ENCODE results near the gene DPYSL4.

The DPYSL4 gene

DNA sequence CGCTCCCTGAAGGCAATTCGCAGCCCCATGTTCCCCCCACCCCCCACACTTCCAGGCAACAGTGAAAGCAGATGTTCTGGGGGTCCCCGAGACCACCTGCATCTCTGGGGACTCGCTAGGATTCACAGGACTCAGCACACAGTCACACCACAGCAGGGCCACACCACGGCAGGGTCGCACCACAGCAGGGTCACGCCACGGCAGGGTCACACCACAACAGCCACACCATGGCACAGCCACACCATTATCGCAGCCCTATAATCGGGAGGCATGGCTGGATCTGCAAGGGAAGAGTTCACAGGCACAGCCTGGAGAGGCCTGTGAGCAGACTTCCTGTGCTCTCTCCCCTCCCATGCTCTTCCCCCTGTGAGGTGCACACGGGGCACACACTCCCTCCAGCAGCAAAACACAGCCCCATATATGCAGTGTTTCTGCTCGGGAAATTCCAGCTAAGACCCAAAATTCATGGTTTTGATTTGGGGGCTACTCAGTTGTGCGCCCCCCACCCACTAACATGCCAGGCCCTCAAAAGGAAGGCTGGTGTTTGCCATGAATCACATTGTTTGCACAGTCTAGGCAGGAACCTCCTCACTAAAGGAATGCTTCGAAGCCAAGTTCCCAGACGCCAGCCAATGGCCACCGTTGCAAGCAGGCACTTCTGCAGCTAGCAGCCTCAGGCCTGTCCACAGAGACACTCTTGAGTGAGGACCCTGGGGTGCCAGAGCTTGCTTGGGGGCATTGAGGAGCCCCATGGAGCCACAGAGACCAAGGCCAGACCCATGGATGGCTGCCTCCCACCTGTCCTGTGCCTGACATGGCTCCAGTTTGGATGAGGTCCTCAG is 7.0 kb upstream of the DPYSL4 start:
- Histone ChIP-seq H3K27me3 (ENCODE audit: control insufficient read depth, insufficient read depth, low read length) (peaks cover 1% of the 10 kb centered on the region; the same call in 1 of the 2 replicates), H3K9me3 (ENCODE audit: control insufficient read depth, insufficient read depth, low read length) (no peaks in the 10 kb centered on the region), H3K36me3 (ENCODE audit: control insufficient read depth, insufficient read depth, low read length) (no peaks in the 10 kb centered on the region), H3K4me3 (ENCODE audit: low read length) (no peak overlapping the region), H3K27ac (ENCODE audit: low read length) (no peak overlapping the region), H3K4me1 (ENCODE audit: control insufficient read depth, insufficient read depth, low read length) (no peaks in the 10 kb centered on the region; the same call in 1 of the 2 replicates)
- no peak for DNase-seq (ENCODE audit: low read depth, low spot score)
- WGBS (ENCODE audit: insufficient coverage, insufficient read length): no CpG with 5 or more reads among the region's 16 CpGs

DNA sequence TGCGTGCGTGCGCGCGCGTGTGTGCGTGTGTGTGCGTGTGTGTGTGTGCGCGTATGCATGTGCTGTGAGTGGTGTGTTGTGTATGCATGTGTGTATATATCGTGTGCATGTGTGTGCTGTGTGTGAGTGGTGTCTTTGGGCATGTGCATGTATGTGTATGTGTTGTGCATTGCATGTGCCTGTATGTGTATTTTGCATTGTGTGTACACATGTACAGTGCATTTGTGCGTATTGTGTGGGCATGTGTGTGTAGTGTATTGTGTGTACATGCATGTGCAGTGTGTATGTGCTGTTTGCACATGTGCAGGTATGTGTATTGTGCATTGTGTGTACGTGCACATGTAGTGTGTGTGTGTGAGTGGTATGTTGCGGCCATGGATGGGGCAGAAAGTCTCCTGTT is 6.0 kb upstream of the DPYSL4 start:
- Histone ChIP-seq H3K27ac (ENCODE audit: low read length) (no peak overlapping the region), H3K4me1 (ENCODE audit: control insufficient read depth, insufficient read depth, low read length) (no peaks in the 10 kb centered on the region; the same call in 1 of the 2 replicates), H3K4me3 (ENCODE audit: low read length) (no peak overlapping the region), H3K36me3 (ENCODE audit: control insufficient read depth, insufficient read depth, low read length) (no peaks in the 10 kb centered on the region; the same call in 1 of the 2 replicates), H3K27me3 (ENCODE audit: control insufficient read depth, insufficient read depth, low read length) (peaks cover 9% of the 10 kb centered on the region; the same call in 1 of the 2 replicates), H3K9me3 (ENCODE audit: control insufficient read depth, insufficient read depth, low read length) (no peaks in the 10 kb centered on the region)
- no CpG with 5 or more reads among the region's 14 CpGs for WGBS (ENCODE audit: insufficient coverage, insufficient read length)
- DNase-seq (ENCODE audit: low read depth, low spot score): no peak

DNA sequence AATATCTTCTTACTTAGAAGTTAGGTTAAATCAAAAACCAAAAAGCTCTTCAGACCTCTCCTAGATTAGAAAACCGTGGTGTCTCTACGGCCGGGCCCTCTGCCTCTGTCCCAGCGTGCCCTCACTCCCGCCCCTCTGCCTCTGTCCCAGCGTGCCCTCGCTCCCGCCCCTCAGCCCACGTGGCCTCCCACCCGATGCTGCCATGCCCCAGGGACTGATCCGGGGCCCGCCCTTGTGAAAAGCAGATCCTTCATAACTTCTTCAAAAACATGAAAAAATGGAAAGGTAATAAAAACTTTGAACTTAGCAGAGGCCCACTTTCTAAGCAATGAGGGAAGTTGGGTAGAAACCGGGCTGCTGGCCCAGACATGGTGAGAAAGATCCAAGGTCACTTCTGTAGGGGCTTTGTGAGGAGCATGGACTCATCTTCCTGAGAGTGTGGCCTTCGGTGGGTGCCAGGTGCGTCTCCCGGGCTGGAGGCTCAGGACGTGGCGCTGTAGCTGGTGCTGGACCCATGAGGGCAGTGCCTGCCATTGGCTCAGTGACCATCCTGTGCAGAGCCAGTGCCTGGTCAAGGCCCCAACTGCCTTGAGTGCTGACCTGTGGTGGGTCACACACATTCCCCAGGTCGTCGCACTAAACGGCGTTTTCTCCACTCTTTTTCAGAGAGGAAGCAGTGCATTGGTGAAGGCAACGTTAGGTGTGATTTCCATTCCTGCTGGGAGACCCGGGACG is 4.9 kb upstream of the DPYSL4 start:
- Histone ChIP-seq H3K4me1 (ENCODE audit: control insufficient read depth, insufficient read depth, low read length) (no peaks in the 10 kb centered on the region; the same call in 1 of the 2 replicates), H3K27ac (ENCODE audit: low read length) (no peak overlapping the region), H3K4me3 (ENCODE audit: low read length) (no peak overlapping the region), H3K9me3 (ENCODE audit: control insufficient read depth, insufficient read depth, low read length) (no peaks in the 10 kb centered on the region), H3K36me3 (ENCODE audit: control insufficient read depth, insufficient read depth, low read length) (no peaks in the 10 kb centered on the region; the same call in 1 of the 2 replicates), H3K27me3 (ENCODE audit: control insufficient read depth, insufficient read depth, low read length) (peaks cover 10% of the 10 kb centered on the region; the same call in 1 of the 2 replicates)
- no CpG with 5 or more reads among the region's 25 CpGs for WGBS (ENCODE audit: insufficient coverage, insufficient read length)
- DNase-seq (ENCODE audit: low read depth, low spot score): no peak

DNA sequence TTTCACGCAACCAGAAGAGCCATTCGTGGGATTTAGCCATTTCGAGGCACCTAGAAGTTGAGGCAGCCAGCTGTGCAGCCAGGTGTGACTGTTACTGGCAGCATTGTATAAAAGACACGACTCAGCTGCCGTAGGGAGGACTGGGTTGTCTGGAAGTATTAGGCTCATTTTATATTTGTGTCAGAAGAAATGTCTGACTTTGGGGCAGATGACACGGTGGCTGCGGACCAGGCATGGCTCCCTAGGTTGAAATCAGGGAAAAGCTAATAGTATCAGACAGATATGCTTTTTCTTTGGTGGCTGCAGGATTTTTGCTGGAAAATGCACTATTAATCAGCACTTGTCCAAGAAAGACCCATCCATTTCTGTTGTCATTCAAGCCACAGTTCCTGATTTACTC is 4.2 kb upstream of the DPYSL4 start:
- Histone ChIP-seq H3K36me3 (ENCODE audit: control insufficient read depth, insufficient read depth, low read length) (no peaks in the 10 kb centered on the region; the same call in 1 of the 2 replicates), H3K4me1 (ENCODE audit: control insufficient read depth, insufficient read depth, low read length) (no peaks in the 10 kb centered on the region; the same call in 1 of the 2 replicates), H3K27me3 (ENCODE audit: control insufficient read depth, insufficient read depth, low read length) (peaks cover 11% of the 10 kb centered on the region; the same call in 1 of the 2 replicates), H3K27ac (ENCODE audit: low read length) (no peak overlapping the region), H3K4me3 (ENCODE audit: low read length) (no peak overlapping the region), H3K9me3 (ENCODE audit: control insufficient read depth, insufficient read depth, low read length) (no peaks in the 10 kb centered on the region)
- no peak for DNase-seq (ENCODE audit: low read depth, low spot score)
- no CpG with 5 or more reads among the region's 7 CpGs for WGBS (ENCODE audit: insufficient coverage, insufficient read length)

DNA sequence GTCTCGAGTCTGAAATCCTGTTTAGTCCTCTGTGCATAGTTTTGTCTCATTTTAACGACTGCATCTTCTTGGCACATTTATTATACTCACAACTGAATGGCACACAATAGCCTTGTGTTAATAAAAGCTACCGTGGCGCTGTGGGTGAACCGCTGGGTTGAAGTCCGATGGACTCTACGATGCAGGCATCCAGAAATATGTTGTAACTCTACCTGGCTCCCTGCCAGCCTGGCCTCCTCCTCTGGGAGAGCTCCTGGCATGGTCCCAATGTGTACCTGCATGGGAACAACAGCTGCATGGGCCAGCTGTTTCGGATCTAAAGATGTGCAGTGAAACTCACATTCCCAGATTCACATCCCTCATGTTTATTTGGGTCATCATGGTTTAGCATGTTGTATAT is 3.7 kb upstream of the DPYSL4 start:
- no peak overlapping the region for H3K27ac ChIP-seq (ENCODE audit: low read length)
- WGBS (ENCODE audit: insufficient coverage, insufficient read length): no CpG with 5 or more reads among the region's 8 CpGs
- no peak for DNase-seq (ENCODE audit: low read depth, low spot score)
- H3K9me3 ChIP-seq (ENCODE audit: control insufficient read depth, insufficient read depth, low read length): no peaks in the 10 kb centered on the region
- H3K4me3 ChIP-seq (ENCODE audit: low read length): no peak overlapping the region
- no peaks in the 10 kb centered on the region; the same call in 1 of the 2 replicates for H3K36me3 ChIP-seq (ENCODE audit: control insufficient read depth, insufficient read depth, low read length)
- peaks cover 16% of the 10 kb centered on the region; the same call in 1 of the 2 replicates for H3K27me3 ChIP-seq (ENCODE audit: control insufficient read depth, insufficient read depth, low read length)
- H3K4me1 ChIP-seq (ENCODE audit: control insufficient read depth, insufficient read depth, low read length): no peaks in the 10 kb centered on the region; the same call in 1 of the 2 replicates

DNA sequence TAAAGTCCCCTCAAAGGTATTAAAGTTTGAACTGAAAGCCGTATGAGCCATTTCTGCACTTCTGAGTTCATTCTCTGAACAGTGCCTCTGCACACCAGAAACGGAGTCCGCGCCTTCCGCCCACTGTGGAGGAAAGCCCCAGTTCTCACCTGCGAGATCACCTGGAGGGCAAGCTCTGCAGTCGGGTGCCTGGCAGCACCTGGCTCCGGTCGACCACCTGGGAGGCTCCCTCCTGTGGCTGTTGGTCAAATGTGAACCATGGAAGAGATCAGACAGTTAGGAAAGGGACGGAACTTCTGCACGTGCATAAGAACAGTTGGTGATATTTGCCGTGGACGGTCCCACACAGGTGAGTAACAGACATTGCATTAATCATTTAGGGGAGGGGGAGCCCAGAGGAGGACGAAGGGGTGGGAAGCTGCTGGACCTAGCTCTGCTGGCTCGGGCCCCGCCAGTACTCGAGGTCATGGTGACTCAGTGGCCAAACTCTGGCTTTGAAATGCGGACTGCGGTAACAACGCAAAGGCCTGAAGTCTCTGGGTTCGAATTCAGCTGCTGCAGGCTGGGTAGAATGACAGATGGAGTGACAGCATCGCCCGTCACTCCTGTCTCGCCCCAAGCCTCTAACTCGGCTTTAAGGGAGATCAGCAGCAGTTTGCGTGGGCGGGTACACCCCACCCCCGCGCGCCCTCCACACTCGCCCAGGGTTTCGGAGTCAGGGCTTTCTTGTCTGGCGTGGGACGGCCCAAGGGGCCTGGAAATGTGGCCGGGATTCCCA is 1.7 kb upstream of the DPYSL4 start:
- DNase-seq (ENCODE audit: low read depth, low spot score): no peak
- no peak overlapping the region for H3K27ac ChIP-seq (ENCODE audit: low read length)
- no peaks in the 10 kb centered on the region; the same call in 1 of the 2 replicates for H3K36me3 ChIP-seq (ENCODE audit: control insufficient read depth, insufficient read depth, low read length)
- peaks cover 23% of the 10 kb centered on the region; the same call in 1 of the 2 replicates for H3K27me3 ChIP-seq (ENCODE audit: control insufficient read depth, insufficient read depth, low read length)
- no CpG with 5 or more reads among the region's 35 CpGs for WGBS (ENCODE audit: insufficient coverage, insufficient read length)
- H3K9me3 ChIP-seq (ENCODE audit: control insufficient read depth, insufficient read depth, low read length): no peaks in the 10 kb centered on the region
- H3K4me3 ChIP-seq (ENCODE audit: low read length): no peak overlapping the region
- H3K4me1 ChIP-seq (ENCODE audit: control insufficient read depth, insufficient read depth, low read length): no peaks in the 10 kb centered on the region; the same call in 1 of the 2 replicates

DNA sequence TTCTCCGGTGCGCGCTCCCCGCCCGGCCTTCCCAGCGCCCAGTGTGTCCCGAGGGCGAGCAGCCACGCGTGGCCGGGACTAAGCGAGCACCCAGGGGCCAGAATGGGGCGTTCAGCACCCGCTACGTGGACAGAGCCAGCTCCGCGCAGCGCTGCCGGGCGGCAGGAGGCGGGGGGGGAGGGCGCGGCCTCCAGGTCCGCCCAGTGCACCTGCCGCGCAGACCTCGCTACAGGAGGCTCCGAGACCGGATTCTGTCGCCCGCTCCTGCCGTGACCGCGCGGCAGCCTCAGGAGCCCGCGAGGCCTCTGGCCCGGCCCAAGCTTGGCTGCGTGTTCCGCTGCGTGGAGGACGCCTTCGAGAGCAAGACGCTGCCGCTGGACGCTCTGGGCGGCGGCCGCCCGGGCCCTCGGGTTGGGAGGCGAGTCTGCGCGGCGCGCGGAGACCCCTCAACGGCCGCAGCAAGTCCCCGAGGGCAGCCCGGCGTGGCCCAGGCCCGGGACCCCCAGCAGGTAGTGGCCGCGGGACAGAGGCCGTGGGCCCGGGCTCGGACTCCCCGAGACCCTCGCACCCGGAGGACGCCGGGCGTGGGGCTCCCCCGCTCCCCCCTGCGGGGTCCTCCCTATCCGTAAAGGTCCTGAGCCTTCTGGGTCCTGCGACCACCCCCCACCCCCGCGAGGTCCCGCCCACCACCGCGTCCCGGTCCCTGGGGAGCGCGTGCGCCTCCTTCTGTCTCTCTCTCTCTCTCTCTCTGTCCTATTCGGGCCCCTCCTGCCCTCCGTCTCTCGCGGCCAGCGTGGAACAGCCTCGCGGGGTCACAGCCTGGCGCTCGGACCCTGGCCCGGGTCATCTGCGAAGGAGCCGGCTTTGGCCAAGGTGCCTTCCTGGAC is 904 bp upstream of the DPYSL4 start:
- Histone ChIP-seq H3K9me3 (ENCODE audit: control insufficient read depth, insufficient read depth, low read length) (no peaks in the 10 kb centered on the region), H3K4me1 (ENCODE audit: control insufficient read depth, insufficient read depth, low read length) (no peaks in the 10 kb centered on the region; the same call in 1 of the 2 replicates), H3K27ac (ENCODE audit: low read length) (no peak overlapping the region), H3K36me3 (ENCODE audit: control insufficient read depth, insufficient read depth, low read length) (no peaks in the 10 kb centered on the region; the same call in 1 of the 2 replicates), H3K4me3 (ENCODE audit: low read length) (peak overlapping the region; percentile 25; the same call in 1 of the 2 replicates), H3K27me3 (ENCODE audit: control insufficient read depth, insufficient read depth, low read length) (peaks cover 23% of the 10 kb centered on the region; the same call in 1 of the 2 replicates)
- DNase-seq (ENCODE audit: low read depth, low spot score): no peak
- WGBS (ENCODE audit: insufficient coverage, insufficient read length): no CpG with 5 or more reads among the region's 99 CpGs

DNA sequence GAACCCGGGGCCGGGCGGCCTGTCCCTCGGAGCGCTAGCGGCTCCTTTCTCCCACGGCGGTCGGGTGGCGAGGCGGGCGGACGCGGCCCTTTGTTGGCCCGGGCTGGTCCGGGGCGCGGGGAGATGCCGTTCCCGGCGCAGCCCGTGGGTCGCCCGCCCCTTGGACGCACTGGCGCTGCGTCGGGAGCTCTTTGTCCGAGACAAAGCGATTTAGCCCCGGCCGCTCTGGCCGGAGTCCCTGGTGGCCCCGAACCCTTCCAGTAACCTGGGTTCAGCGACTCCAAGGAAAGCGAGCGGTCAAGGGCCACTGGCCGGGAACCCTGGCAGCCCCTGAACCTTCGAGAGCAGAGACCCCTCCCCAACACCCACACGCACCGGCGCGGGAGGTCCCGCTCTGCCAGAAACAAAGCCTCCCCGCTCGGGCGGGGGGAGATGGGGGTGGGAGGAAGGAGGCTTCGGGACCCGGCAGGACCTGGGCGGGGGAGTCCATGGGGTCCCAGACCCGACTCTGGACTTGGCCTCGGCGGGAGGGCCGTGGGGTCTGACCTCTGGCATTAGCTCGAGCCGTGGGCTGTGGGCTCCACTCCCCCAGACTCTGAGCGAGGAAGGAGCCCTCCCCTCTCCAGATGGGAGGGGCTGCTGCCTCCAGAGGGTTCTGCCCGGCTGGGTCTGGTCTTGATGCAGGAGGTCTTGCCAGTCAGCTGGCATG is 836 bp downstream of the DPYSL4 start:
- no peak for DNase-seq (ENCODE audit: low read depth, low spot score)
- H3K9me3 ChIP-seq (ENCODE audit: control insufficient read depth, insufficient read depth, low read length): no peaks in the 10 kb centered on the region
- H3K36me3 ChIP-seq (ENCODE audit: control insufficient read depth, insufficient read depth, low read length): peaks cover 4% of the 10 kb centered on the region; the same call in 1 of the 2 replicates
- H3K27me3 ChIP-seq (ENCODE audit: control insufficient read depth, insufficient read depth, low read length): peaks cover 23% of the 10 kb centered on the region; the same call in 1 of the 2 replicates
- no peaks in the 10 kb centered on the region; the same call in 1 of the 2 replicates for H3K4me1 ChIP-seq (ENCODE audit: control insufficient read depth, insufficient read depth, low read length)
- no CpG with 5 or more reads among the region's 58 CpGs for WGBS (ENCODE audit: insufficient coverage, insufficient read length)
- no peak overlapping the region for H3K27ac ChIP-seq (ENCODE audit: low read length)
- peak overlapping the region; percentile 72; the same call in 1 of the 2 replicates for H3K4me3 ChIP-seq (ENCODE audit: low read length)

DNA sequence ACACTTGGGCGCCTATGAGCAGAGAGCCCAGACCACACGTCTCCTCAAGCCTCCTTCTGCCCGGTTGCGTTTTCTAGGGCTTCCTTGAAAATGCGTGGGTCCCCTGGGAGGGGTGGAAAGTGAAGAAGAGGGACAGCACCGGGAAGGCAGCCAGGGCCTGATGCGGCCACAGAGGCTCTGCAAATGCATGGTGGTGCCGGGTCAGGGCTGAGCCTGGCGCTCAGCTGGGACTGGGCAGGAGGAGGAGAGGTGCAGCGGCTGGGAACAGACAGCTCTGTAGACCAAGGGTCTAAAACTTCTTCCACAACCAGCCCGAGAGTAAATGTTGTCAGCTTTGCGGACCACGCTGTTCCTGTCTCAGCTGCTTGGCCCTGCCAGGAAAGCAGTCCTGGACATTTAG is 1.6 kb downstream of the DPYSL4 start:
- Histone ChIP-seq H3K9me3 (ENCODE audit: control insufficient read depth, insufficient read depth, low read length) (no peaks in the 10 kb centered on the region), H3K4me1 (ENCODE audit: control insufficient read depth, insufficient read depth, low read length) (no peaks in the 10 kb centered on the region; the same call in 1 of the 2 replicates), H3K36me3 (ENCODE audit: control insufficient read depth, insufficient read depth, low read length) (peaks cover 5% of the 10 kb centered on the region; the same call in 1 of the 2 replicates), H3K27me3 (ENCODE audit: control insufficient read depth, insufficient read depth, low read length) (peaks cover 23% of the 10 kb centered on the region; the same call in 1 of the 2 replicates), H3K4me3 (ENCODE audit: low read length) (no peak overlapping the region), H3K27ac (ENCODE audit: low read length) (no peak overlapping the region)
- DNase-seq (ENCODE audit: low read depth, low spot score): no peak
- WGBS (ENCODE audit: insufficient coverage, insufficient read length): no CpG with 5 or more reads among the region's 13 CpGs

Data from iPS DF 6.9 (cell line).